Gastrocnemius medialis (tissue), 4 donors: ENCODE data around the gene STN1.

Source experiments
- CTCF ChIP-seq, 5 experiments: fragments of 450-650 bp in 3 of 5; fragments of 200-600 bp in 2 of 5; sonication (generic) in 2 of 5; IDR thresholded peaks in 4 of 5; conservative IDR thresholded peaks in 1 of 5; 1 replicate in 4 of 5; 2 replicates in 1 of 5; pipeline ENCODE4 v1.5.1; 2016 to 2019; ENCODE audit warnings: antibody characterized with exemption in 5 of 5, mild to moderate bottlenecking in 3 of 5, moderate library complexity in 3 of 5
- POLR2A ChIP-seq, 2 donors: fragments of 450-650 bp; IDR thresholded peaks; one replicate each; pipeline ENCODE4 v1.6.1; 2017; ENCODE audit warnings: antibody characterized with exemption in 2 of 2, mild to moderate bottlenecking in 2 of 2, moderate library complexity in 2 of 2

DNA sequence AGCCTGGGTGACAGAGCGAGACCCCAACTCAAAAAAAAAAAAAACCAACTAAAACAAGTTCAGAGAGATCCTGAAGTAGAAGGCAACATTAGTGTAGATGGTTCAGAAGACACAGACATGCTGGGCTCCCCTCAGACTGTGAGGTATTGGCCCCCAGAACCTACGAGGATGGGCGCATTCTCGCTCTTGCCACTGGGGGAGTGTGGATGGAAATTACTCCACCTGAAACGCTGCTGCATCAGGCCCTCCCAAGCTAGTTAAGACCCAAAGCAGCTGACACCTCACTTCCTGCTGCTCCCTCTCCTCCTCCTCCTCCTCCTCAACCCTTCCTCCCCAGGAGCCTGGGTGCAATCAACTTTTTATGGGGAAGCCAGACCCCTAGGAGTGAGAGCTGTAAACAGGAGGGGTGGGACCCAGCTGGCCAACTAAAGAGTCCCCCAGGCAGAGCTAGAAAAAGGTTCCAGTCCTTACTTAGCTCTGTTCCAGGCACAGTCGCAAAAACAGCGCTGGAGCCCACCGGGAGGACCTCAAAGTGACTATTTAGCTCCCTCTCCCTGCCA is 70.0 kb downstream of the STN1 start:
- TF ChIP-seq POLR2A (IDR thresholded peaks at IDR 0.05) (no peak), CTCF (IDR thresholded peaks at IDR 0.05 in 4 of 5, conservative IDR thresholded peaks at IDR 0.05 in 1 of 5) (peak in 1 of 5 experiments; percentile 17)
